Occipital lobe (tissue), 3 donors: Measurements from ENCODE around the gene WBP2NL. TPM values are rescaled to one million over a fixed set of nuclear protein-coding genes. Genes with fewer than 3 reads are reported as not detected.
"Not testable (repeated sequence)": the region's sequence is repeated elsewhere in the genome, so short reads cannot be mapped to it uniquely, and the experiment has no call there.

ENCODE experiments used
- DNase-seq: peaks from one replicate; lab custom pipeline; 2025; lab: John Stamatoyannopoulos, UW
- small RNA-seq: library from RNA; depleted of rRNA; stranded (forward); fragments of <200 nt; gene quantifications from one replicate; pipeline ENCODE3, GENCODE V24; 2014
- total RNA-seq: library from RNA; depleted of rRNA; stranded (reverse); fragments of >200 nt; gene quantifications from one replicate; pipeline ENCODE4 v1.2.3, GENCODE V29; 2014

Gene WBP2NL
- total RNA-seq, 1 donor from 2014 or later: 4.5 TPM

- not testable (repeated sequence) for DNase-seq
Observed at GRCh38 chr22:42071508-42071907, 72.9 kb downstream of the WBP2NL start.

- no peak for DNase-seq
Observed at GRCh38 chr22:42072606-42073330, 74.2 kb downstream of the WBP2NL start.

GRCh38 chr22:42073621-42074041 is 75.0 kb downstream of the WBP2NL start:
- DNase-seq: no peak

- no peak for DNase-seq
Observed at GRCh38 chr22:42074132-42074811, 75.7 kb downstream of the WBP2NL start, which contains the start of gene PHETA2. PHETA2 (plus strand) TSS chr22:42074248; CDS start chr22:42077294, 3,046 bp downstream.

- DNase-seq: no peak
Observed at GRCh38 chr22:42074846-42075676, 76.5 kb downstream of the WBP2NL start.

GRCh38 chr22:42076764-42077485 is 78.3 kb downstream of the WBP2NL start:
- DNase-seq: no peak

GRCh38 chr22:42077486-42078125 is 79.0 kb downstream of the WBP2NL start:
- no peak for DNase-seq

Small RNA genes lying within 50 kb of the gene (small RNA-seq; reads per million reads assigned to genes)
- not detected for gene SNORD13P1

Other genes starting within 250 kb of the WBP2NL start
- gene CCDC134, start 198.1 kb upstream of the WBP2NL start, total RNA-seq: 12.2 TPM
- gene SREBF2, start 165.7 kb upstream of the WBP2NL start, total RNA-seq: 65.5 TPM
- not detected for gene SHISA8, start 83.7 kb upstream of the WBP2NL start, total RNA-seq
- 0.31 TPM for gene TNFRSF13C, start 72.0 kb upstream of the WBP2NL start, total RNA-seq
- 1.6 TPM for gene CENPM, start 51.6 kb upstream of the WBP2NL start, total RNA-seq
- 130 TPM for gene SEPTIN3, start 29.3 kb upstream of the WBP2NL start, total RNA-seq
- gene NAGA, start 72.0 kb downstream of the WBP2NL start, total RNA-seq: 10.0 TPM
- 3.0 TPM for gene PHETA2, start 75.5 kb downstream of the WBP2NL start, total RNA-seq
- 15.9 TPM for gene SMDT1, start 80.9 kb downstream of the WBP2NL start, total RNA-seq
- 34.3 TPM for gene NDUFA6, start 92.0 kb downstream of the WBP2NL start, total RNA-seq
- gene CYP2D6, start 132.0 kb downstream of the WBP2NL start, total RNA-seq: 1.7 TPM